HG03575 (cell line): ENCODE results near the gene SIGLEC1.

Experiments used
- ATAC-seq: cut with Tn5 transposase; IDR thresholded peaks from one replicate; pipeline ENCODE4 v1.9.1; 2021; ENCODE audit not compliant: unreplicated experiment, insufficient number of reproducible peaks, low FRiP score; ENCODE audit errors: extremely low read depth

SIGLEC1 gene

GRCh38 chr20:3745686-3746173, 33.3 kb upstream of the SIGLEC1 start:
- ATAC-seq: no peak

GRCh38 chr20:3744806-3745685, 32.6 kb upstream of the SIGLEC1 start:
- ATAC-seq: no peak

DNA sequence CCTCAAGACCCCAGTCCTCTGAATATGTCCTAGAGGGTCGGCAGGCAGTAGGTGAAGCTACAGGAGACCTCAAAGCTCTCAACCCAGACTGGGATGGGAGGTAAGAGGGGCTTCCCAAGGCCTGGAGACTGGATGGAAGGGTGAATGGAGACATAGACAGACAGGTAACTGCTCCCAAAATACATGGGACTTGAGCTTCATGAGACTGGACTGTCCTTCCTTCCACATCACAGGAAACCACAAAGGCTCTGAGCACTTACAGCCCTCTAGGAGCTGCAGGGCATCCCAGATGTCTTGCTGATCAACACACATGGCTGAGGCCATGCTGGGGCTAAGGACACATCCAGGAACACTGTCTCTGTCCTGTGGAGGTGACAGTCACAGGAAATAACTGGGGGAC, 31.6 kb upstream of the SIGLEC1 start:
- no peak for ATAC-seq

DNA sequence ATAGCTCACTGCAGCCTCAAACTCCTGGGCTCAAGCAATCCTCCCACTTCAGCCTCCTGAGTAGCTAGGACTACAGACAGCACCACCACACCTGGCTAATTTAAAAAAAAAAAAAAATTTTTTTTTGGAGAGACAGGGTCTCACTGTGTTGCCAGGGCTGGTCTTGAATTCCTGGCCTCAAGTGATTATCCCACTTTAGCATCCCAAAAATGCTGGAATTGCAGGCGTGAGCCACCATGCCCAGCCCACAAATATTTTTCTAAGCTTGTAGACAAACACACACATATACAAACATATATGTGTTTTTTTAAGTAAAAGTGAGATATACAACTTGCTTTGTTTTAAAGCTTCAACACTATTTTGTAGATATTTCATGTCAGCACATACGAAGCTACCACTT, 30.9 kb upstream of the SIGLEC1 start:
- no peak for ATAC-seq

- no peak for ATAC-seq
Measured at GRCh38 chr20:3741836-3742458, 29.5 kb upstream of the SIGLEC1 start.

DNA sequence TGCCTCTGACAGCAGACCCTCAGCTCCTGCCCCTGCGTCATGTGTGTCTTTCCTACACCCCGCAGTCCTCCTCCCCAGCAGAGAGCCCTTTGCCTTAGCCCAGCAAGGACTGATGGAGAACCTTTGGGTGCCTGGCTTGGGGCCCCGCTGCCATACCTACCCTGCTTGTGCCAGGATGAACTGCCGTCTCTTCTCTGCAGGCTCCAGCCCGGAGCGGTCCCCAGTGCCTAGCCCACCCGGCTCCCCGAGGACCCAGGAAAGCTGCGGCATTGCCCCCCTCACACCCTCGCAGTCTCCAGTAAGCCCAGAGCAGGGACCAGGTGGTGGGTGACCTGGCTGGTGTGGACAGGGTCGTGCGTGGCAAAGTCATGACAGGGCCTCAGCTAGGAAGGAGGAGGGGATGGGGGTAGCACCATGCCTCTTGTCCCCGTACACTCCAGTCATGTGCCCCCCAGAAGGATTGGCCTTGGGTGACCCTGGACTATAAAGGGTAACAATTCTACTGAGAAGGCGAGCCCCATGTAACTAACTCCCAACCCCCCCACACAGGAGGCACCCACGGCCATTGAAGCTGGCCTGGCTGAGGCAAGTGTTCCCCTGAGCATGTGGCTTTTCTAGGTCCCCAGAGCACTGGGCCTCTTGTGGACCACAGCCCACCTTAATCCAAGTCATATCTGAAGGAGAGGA, 28.4 kb upstream of the SIGLEC1 start:
- ATAC-seq: no peak

DNA sequence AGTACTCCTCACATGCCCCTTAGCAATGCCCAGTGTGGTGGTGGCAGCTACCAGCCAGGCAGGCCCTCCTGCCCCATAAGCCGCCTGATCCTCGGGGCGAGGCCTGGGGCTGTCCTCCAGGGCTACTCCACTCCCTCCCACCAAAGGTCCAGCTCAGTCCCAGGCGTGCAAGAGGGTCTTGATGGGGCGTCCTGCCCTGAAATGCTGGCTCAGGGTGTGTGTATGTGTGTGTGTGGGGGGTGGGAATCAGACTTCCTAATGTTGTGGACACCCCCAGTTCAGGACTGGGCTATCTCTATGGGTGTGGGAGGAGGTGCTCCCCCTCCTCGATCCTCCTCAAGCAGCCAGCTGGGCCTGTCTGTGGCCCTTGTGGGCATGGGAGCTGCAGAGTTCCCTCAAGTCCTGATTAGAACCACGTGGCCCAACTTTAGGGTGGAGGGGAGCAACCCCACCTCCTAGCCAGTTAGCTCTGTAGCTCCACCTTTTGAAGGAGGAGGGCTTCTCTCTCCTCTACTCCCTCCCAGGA, 27.6 kb upstream of the SIGLEC1 start:
- ATAC-seq: no peak

GRCh38 chr20:3739054-3739925, 26.9 kb upstream of the SIGLEC1 start:
- no peak for ATAC-seq

DNA sequence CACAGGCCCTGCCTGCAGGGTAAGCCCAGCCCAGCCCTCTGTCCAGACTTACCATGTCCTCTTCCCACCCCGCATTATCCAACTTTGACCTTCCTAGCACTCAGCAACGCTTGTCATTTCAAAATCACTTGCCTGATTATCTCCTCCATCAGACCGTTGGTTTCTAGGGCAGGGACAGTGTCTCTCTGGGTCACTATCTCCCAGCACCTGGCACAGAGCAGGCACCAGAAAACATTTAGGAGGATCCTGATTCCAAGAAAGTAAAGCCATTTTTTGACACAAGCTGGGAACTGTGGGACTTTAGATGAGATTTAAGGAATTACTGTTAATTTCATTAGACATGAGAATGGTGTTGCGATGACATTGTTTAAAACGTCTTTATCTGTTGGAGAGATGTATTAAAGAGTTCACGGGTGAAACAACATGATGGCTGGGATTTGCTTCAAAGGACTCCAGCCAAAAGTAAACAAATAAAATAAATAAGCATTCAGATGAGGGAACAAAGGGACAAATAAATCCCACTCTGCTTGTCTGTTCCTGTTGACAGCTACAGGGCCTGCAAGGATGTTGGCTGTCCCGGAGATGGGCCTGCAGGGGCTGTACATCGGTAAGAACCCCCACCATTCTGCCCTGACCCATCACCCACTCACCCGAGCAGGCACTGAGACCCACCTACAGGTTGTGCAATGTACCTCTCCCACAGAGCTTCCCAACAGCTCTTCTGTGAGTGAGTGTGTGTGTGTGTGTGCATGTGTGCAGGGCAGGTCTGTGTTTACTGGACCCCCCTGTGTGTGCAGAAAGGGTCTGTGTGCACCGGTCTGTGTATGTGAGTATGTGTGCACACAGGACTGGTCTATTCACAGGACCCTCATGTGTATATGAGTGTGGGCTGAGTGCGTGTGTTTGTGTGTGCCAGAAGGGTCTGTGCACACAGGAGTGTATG, 26.0 kb upstream of the SIGLEC1 start:
- no peak for ATAC-seq

DNA sequence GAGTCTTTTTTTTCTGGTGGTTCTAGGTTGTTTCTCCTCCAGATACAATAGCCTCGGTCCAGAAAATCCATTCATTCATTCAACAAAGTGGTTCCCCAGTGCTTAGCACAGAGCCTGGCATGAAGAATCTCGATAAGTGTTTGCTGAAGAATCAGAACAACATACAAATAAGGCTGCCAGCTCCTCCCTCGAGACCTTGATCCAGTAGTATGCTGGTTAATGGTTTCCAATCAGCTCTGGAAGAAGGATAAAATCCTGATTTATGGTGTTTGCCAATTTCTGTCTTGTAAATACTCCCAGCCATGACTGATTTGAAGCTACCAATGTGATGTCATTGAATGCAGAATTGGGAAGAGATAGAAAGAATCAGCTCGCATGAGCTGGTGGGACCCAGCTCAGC, 23.4 kb upstream of the SIGLEC1 start:
- no peak for ATAC-seq

GRCh38 chr20:3734111-3734843, 21.9 kb upstream of the SIGLEC1 start:
- no peak for ATAC-seq

- ATAC-seq: no peak
Measured at GRCh38 chr20:3733119-3733995, 21.0 kb upstream of the SIGLEC1 start.

DNA sequence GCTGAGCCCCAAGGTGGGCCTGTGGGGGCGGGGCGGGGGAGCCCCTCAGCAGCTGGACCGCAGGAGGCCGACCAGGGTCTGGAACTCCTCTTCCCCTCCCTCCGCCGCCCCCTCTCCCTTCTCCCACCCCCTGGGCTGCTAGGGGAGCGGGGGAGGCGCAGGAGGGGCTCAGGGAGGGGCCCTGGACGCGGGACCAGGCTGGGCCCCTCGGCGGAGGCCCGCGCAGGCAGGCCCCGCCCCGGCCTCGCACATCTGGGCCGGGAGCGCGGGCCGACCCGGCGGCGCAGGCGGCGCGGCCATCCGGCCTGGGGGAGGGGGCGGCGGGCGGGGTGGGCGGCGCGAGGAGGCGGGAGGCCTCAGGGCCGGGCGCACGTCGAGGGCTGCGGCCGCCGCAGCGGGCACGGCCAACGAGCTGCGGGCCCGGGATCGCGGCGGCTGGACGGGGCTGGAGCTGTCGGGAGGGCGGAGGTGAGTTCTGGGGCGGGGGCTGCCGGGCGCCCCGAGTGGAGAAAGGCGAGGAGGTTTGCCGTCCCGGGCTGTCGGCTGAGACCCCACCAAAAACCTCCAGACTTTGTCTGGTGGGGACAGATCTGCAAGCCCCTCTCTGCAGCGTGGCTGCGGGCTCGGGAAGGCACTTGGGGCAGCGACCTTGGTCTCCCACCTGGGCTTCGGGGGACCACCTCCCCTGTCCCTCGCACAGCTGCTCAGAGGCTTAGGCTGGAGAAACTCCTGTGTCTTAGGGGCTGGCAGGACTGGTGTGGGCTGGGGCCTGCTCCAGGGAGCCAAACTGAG, 20.1 kb upstream of the SIGLEC1 start, which contains the start of gene HSPA12B:
TSS of gene HSPA12B (plus strand) at position 359 of the 792 bp plus-strand sequence. CDS start 5,990 bp downstream, outside the sequence.
- no peak for ATAC-seq

DNA sequence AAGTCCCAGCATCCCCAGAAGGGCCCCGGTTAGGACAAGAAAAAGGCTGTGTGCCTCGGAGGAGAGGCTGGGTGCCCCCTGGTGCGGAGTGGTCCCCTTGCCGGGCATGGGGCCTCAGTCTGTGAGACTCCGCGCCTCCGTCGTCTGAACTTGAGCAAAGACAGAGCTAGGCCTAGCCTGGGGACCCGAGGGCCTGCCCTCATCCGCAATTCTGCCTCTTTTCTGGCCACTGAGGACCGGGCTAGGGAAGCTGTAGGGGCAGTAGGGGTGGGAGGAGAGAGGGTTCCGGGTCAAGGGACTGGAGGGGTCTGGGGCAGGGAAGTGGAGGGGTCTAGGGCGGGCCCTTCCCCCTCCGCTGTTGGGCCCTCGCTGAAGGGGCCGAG, 19.5 kb upstream of the SIGLEC1 start:
- no peak for ATAC-seq
